GM12873 (cell line): ENCODE data around the gene PPM1B.

Experiments
- TF ChIP-seq, protein P1 (sequence below): IDR thresholded peaks from 2 replicates; pipeline ENCODE4 v1.5.1; 2012; ENCODE audit warnings: low read depth, mild to moderate bottlenecking, moderate library complexity, low read length, control low read depth; ENCODE audit not compliant: insufficient read depth; ENCODE audit errors: missing control alignments

Gene PPM1B

DNA sequence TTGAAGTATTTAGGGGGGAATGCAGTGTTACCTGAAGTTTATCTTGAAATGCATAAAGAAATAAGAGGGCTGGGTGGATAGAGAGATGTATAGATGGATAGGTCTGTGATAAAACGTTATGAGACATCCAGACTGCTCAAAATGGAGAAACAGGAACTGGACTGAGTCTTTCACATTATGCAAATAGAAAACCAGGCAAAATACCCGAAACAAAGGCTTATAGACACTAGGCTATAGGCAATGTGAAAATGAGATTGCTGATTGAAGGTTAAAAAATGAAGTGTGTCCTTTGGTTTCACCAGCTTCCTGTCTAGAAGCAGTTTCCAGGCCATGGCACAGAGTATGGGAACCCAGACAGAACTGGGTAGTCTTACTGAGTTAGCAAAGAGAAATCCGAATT is 81.7 kb downstream of the PPM1B start:
- TF ChIP-seq, protein P1, sequence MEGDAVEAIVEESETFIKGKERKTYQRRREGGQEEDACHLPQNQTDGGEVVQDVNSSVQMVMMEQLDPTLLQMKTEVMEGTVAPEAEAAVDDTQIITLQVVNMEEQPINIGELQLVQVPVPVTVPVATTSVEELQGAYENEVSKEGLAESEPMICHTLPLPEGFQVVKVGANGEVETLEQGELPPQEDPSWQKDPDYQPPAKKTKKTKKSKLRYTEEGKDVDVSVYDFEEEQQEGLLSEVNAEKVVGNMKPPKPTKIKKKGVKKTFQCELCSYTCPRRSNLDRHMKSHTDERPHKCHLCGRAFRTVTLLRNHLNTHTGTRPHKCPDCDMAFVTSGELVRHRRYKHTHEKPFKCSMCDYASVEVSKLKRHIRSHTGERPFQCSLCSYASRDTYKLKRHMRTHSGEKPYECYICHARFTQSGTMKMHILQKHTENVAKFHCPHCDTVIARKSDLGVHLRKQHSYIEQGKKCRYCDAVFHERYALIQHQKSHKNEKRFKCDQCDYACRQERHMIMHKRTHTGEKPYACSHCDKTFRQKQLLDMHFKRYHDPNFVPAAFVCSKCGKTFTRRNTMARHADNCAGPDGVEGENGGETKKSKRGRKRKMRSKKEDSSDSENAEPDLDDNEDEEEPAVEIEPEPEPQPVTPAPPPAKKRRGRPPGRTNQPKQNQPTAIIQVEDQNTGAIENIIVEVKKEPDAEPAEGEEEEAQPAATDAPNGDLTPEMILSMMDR, result no peak

DNA sequence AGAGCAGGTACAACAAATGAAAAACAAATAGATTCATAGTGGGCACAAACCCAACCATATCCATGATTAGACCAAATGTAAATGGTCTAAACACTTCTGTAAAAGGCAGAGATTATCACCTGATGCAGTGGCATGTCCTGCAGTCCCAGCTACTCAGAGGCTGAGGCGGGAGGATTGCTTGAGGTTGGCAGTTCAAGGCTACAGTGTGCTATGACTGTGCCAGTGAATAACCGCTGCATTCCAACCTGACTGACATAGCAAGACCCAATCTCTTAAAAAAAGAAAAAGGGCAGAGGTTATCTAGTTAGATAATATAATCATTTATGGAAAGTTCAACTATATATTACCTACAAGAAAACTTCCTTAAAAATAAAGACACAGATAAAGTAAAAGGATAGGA is 85.3 kb downstream of the PPM1B start:
- TF ChIP-seq, protein P1, result no peak

DNA sequence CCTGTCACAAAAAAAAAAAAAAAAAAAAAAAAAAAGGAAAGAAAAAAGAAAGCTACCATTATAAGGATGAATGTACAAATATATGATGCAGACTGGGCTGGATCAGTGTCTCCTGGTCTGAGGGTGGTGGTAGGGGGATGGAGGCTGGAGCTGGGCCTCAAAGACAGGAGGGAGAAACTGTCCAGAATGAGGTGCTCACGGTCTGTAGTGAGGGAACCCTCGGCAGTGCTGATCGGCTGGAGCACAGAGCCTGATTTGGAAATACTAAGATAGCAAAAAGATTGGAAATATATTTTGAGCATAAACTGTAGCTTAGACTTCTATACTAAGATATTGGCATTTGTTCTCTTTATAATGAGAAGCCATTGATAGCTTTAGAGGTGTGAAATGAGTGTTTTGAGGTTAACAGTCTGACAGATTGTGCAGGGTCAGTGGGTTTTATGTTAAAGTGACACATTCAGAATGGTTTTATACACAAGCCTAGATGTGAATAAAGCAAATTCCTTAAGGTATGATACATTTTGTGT is 98.7 kb downstream of the PPM1B start:
- TF ChIP-seq, protein P1, result no peak

DNA sequence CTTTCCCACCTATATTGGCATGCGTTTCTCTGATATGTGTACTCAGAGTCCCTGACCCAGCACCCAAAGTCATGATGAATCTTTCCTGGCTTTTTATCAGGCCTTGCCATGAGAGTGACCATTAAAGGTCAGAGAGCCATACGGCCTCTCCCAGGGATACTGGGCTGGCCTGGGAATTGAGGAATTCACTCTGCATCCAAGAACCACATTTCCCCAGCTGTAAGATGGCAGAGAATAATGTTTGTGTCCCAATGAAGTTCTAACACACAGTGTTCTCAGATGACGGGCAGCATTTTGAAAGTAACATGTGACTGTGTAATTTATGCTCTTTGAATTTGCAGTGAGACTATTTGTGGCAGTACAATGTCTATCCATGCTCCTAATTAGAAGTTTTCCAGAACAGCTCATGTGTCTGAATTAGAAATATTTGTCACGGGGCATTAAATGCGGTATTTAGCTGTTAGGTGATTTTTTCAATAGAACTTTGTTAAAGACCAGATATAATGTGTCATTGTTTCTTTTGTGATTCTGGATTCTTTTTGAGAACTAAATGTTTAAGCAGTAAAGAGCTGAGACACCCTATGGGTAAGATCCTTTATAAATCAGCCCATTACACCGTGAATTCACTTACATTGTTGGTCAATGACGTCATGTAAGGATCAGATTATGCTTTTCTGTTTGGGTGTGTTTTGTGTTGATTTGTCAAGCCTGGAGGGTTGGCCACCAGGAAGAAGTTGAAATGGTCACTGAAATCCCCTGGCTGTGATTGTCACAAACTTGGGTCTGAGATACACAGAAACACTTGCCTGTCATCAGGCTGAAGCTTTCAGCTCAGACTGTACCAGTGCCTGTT is 99.3 kb downstream of the PPM1B start:
- TF ChIP-seq, protein P1, result no peak

DNA sequence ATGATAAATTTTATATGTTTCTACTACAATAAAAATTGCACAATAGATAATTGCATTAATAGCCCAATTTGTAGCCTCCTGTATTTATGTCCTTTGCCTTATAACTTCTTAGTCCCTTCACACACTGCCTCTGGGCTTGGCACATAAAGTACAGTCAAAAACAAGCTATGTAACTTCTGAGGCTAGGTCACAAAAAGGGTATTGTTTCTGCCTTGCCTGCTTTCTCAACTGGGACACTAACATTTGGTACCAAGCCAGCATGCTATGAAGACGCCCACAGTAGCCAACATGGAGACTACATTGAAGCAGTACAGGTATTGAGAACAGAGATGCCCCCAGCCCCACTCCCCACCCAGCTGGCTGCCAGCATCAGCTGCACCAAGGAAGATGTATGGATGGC is 101.2 kb downstream of the PPM1B start:
- TF ChIP-seq, protein P1, result no peak

DNA sequence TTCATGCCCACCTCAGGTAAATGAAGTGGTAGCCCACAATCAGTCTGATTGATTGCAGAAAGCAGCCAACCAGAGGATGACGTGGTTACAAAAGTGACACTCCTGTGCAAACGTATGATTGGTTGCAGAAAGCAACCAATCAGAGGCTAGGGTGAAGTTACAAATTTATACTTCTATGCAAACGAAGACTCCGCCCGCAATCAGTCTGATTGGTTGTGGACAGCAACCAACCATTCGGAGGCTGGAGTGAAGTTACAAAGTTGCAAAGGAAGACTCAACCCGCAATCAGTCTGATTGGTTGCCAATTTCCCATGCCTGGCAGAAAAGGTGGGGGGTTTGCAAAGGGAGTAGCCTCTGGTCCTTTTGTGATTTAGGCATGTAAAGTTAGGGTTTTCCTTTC is 102.6 kb downstream of the PPM1B start:
- TF ChIP-seq, protein P1, result no peak

DNA sequence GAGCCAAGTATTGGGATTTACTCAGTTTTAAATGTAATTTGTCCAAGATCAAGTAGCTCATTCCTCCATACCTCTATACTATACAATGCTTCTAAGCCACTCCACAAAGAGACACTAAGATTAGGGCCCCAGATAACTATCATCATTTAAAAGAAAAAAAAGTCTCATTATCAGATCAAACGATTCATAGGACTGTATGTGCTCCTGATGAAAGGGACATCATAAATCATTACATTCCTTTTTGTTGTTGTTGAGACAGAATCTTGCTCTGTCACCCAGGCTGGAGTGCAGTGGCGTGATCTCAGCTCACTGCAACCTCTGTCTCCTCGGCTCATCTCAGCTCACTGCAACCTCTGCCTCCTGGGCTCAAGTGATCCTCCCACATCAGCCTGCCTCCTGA is 104.4 kb downstream of the PPM1B start:
- TF ChIP-seq, protein P1, result no peak
